Ovary (tissue), 3 donors: ENCODE measurements around the gene FARS2.

Experiments
- CTCF ChIP-seq, 3 donors: fragments of 450-650 bp in 2 of 3; fragments of 200-600 bp in 1 of 3; IDR thresholded peaks; one replicate each; pipeline versions ENCODE4 v1.5.1 to v1.8.0; 2016 to 2022; ENCODE audit warnings: antibody characterized with exemption in 3 of 3, mild to moderate bottlenecking in 1 of 3
- EP300 ChIP-seq: sonication (generic); formaldehyde crosslinking; IDR thresholded peaks from one replicate; pipeline ENCODE4 v1.6.1; 2017; ENCODE audit warnings: antibody characterized with exemption
- POLR2A ChIP-seq: fragments of 450-650 bp; IDR thresholded peaks from one replicate; pipeline ENCODE4 v1.6.1; 2017; ENCODE audit warnings: antibody characterized with exemption, mild to moderate bottlenecking, moderate library complexity
- donor health status: DM: no; HTN: no; CAD: no.

- TF ChIP-seq CTCF (IDR thresholded peaks at IDR 0.05) (no peak), POLR2A (no peak), EP300 (no peak)
These were observed 32.0 kb upstream of the FARS2 start for GRCh38 chr6:5229356-5229755.
